HFF-Myc (cell line): ENCODE results near the gene PSMC3IP.
"Not testable (repeated sequence)": the region's sequence is repeated elsewhere in the genome, so short reads cannot be mapped to it uniquely, and the experiment has no call there.

ENCODE experiments used
- DNase-seq: peaks from one replicate; pipeline ENCODE4 v3.0.0-alpha.2; 2011; ENCODE audit warnings: low read depth; ENCODE audit errors: extremely low read depth
- H3K4me3 ChIP-seq: replicated peaks from 2 replicates; pipeline ENCODE4 v1.5.1; 2011; ENCODE audit warnings: low read depth, mild to moderate bottlenecking, control low read depth, low read length
- CTCF ChIP-seq: IDR thresholded peaks from 2 replicates; pipeline ENCODE4 v1.5.1; 2012; ENCODE audit warnings: mild to moderate bottlenecking, low read depth, low read length, control low read depth; ENCODE audit errors: missing control alignments

The PSMC3IP gene

GRCh38 chr17:42553866-42554249 is 23.7 kb downstream of the PSMC3IP start:
- no peak for TF ChIP-seq CTCF
- DNase-seq = no peak

GRCh38 chr17:42553161-42553818 is 24.2 kb downstream of the PSMC3IP start:
- no peak for TF ChIP-seq CTCF
- H3K4me3 ChIP-seq = peak overlapping the region; percentile 72
- DNase-seq = no peak

More at GRCh38 chr17:42553866-42554249, 23.7 kb downstream of the PSMC3IP start:
- peak overlapping the region; percentile 72 for H3K4me3 ChIP-seq

- H3K4me3 ChIP-seq = peak within 1 kb of the TSS; percentile 72
These were observed 24.8 kb downstream of the PSMC3IP start, which contains the start of gene HSD17B1 for GRCh38 chr17:42552736-42553135. TSS of gene HSD17B1 (plus strand) at chr17:42552923. CDS start at chr17:42552934, 11 bp downstream.

GRCh38 chr17:42548993-42549755 is 28.4 kb downstream of the PSMC3IP start:
- no peak for TF ChIP-seq CTCF
- no peak for DNase-seq
- no peak overlapping the region for H3K4me3 ChIP-seq

More at GRCh38 chr17:42552736-42553135, 24.8 kb downstream of the PSMC3IP start, which contains the start of gene HSD17B1:
- not testable (repeated sequence) for DNase-seq

- H3K4me3 ChIP-seq = peak overlapping the region; percentile 23
- DNase-seq = no peak
- TF ChIP-seq CTCF = peak; percentile 45
These were observed 29.3 kb downstream of the PSMC3IP start for GRCh38 chr17:42548070-42548837.

- TF ChIP-seq CTCF = no peak
- DNase-seq = no peak
- H3K4me3 ChIP-seq = no peak overlapping the region
These were observed 29.8 kb downstream of the PSMC3IP start for GRCh38 chr17:42547698-42548069.

GRCh38 chr17:42547001-42547461 is 30.5 kb downstream of the PSMC3IP start:
- H3K4me3 ChIP-seq = no peak overlapping the region
- TF ChIP-seq CTCF = no peak
- no peak for DNase-seq

- not testable (repeated sequence) for DNase-seq
These were observed 31.6 kb downstream of the PSMC3IP start for GRCh38 chr17:42545755-42546505.

More at GRCh38 chr17:42545755-42546505, 31.6 kb downstream of the PSMC3IP start:
- not testable (repeated sequence) for H3K4me3 ChIP-seq
